Measurements from ENCODE around the gene FSTL4. TPM values are rescaled to one million over a fixed set of nuclear protein-coding genes. Genes with fewer than 3 reads are reported as not detected.

The FSTL4 gene
- total and polyA plus RNA-seq, 12 donors = 0.01 to 0.42 (median 0.38) TPM; not detected in 6

GRCh38 chr5:133150909-133151544 lies 461.3 kb downstream of the FSTL4 start:
- no peaks in the 10 kb centered on the region for H3K36me3 ChIP-seq
- no peak overlapping the region for H3K27ac ChIP-seq
- 93 to 95% methylated on average over 6 of the region's 6 CpGs for WGBS, 2 donors
- H3K9me3 ChIP-seq = no peaks in the 10 kb centered on the region
- H3K27me3 ChIP-seq = no peaks in the 10 kb centered on the region
- TF ChIP-seq CTCF (IDR thresholded peaks at IDR 0.05) = no peak
- intact Hi-C loops (cut with DNase I) = no loop called here
- peaks cover 0 to 5% (median 0%) of the 10 kb centered on the region in 9 donors for H3K4me1 ChIP-seq
- no peak for DNase-seq
- no peak for ATAC-seq
- H3K4me3 ChIP-seq = no peak overlapping the region

- Histone ChIP-seq H3K27ac (no peak overlapping the region), H3K4me3 (no peak overlapping the region), H3K27me3 (no peaks in the 10 kb centered on the region), H3K9me3 (no peaks in the 10 kb centered on the region), H3K36me3 (no peaks in the 10 kb centered on the region), H3K4me1 (peaks cover 0 to 5% (median 0%) of the 10 kb centered on the region in 9 donors)
- no peak for ATAC-seq
- WGBS, 2 donors = 88 to 92% methylated on average over 4 of the region's 4 CpGs
- no peak for TF ChIP-seq CTCF (IDR thresholded peaks at IDR 0.05)
- no peak for DNase-seq
- intact Hi-C loops (cut with DNase I) = no loop called here
Observed at GRCh38 chr5:133149345-133149744, 463.0 kb downstream of the FSTL4 start.

- Histone ChIP-seq H3K9me3 (no peaks in the 10 kb centered on the region), H3K27ac (peak overlapping the region in 1 of 10 donors; percentile 18), H3K4me3 (no peak overlapping the region), H3K36me3 (no peaks in the 10 kb centered on the region), H3K27me3 (peaks cover 0 to 2% (median 0%) of the 10 kb centered on the region in 7 donors), H3K4me1 (peaks cover 0 to 5% (median 0%) of the 10 kb centered on the region in 9 donors)
- ATAC-seq (peak in 1 of 8 donors; percentile 71), DNase-seq (no peak)
- TF ChIP-seq CTCF (IDR thresholded peaks at IDR 0.05) = no peak
- WGBS, 2 donors = 88% methylated on average over 7 of the region's 7 CpGs
- intact Hi-C loops (cut with DNase I) = no loop called here
Observed at GRCh38 chr5:133147815-133148567, 464.4 kb downstream of the FSTL4 start.

GRCh38 chr5:133147411-133147810 lies 464.9 kb downstream of the FSTL4 start:
- Histone ChIP-seq H3K4me3 (no peak overlapping the region), H3K27me3 (peaks cover 0 to 6% (median 0%) of the 10 kb centered on the region in 7 donors), H3K27ac (peak overlapping the region in 1 of 10 donors; percentile 18), H3K4me1 (peaks cover 0 to 5% (median 0%) of the 10 kb centered on the region in 9 donors), H3K36me3 (no peaks in the 10 kb centered on the region), H3K9me3 (no peaks in the 10 kb centered on the region)
- WGBS, 2 donors = 32% methylated on average over 7 of the region's 7 CpGs
- ATAC-seq = peak in 1 of 8 donors; percentile 77
- peak in 1 of 2 donors; percentile 16 for DNase-seq
- intact Hi-C loops (cut with DNase I) = no loop called here
- no peak for TF ChIP-seq CTCF (IDR thresholded peaks at IDR 0.05)

Small RNAs within 50 kb of the gene (microRNA-seq; reads per million reads assigned to microRNA genes)
- gene MIR1289-2 = 0 reads per million in 2 donors

Measured in heart right ventricle (tissue), 16 donors.